Measurements from ENCODE around the gene GLTP. TPM values are rescaled to one million over a fixed set of nuclear protein-coding genes. Genes with fewer than 3 reads are reported as not detected.
"Not testable (repeated sequence)": the region's sequence is repeated elsewhere in the genome, so short reads cannot be mapped to it uniquely, and the experiment has no call there.

GLTP gene
- total RNA-seq, 1 experiment from 2014 or later, result 30.4 TPM

DNA sequence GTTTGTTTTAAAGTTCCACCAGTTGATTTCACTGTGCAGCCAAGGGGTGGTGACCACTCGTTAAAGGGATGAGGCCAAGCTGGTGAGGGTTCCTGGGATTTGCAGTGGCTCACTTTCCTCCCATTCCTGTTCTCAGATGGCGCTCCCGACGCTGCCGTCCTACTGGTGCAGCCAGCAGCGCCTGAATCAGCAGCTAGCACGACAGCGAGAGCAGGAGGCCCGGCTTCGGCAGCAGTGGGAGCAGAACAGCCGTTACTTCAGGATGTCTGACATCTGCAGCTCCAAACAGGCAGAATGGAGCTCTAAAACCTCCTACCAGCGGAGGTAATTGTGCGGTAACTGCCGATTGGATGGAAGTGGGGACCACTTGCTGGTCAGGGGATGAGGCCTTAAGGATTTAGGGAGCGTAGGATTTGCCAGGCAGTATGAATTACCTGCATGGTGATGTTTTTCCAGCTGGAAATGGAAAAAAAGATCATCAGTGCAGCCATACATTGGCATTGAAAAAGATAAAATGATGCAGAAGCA lies 22.6 kb upstream of the GLTP start:
- no peak for DNase-seq (ENCODE audit: low spot score)

GRCh38 chr12:109900752-109901580 lies 20.6 kb upstream of the GLTP start:
- DNase-seq (ENCODE audit: low spot score), result no peak

DNA sequence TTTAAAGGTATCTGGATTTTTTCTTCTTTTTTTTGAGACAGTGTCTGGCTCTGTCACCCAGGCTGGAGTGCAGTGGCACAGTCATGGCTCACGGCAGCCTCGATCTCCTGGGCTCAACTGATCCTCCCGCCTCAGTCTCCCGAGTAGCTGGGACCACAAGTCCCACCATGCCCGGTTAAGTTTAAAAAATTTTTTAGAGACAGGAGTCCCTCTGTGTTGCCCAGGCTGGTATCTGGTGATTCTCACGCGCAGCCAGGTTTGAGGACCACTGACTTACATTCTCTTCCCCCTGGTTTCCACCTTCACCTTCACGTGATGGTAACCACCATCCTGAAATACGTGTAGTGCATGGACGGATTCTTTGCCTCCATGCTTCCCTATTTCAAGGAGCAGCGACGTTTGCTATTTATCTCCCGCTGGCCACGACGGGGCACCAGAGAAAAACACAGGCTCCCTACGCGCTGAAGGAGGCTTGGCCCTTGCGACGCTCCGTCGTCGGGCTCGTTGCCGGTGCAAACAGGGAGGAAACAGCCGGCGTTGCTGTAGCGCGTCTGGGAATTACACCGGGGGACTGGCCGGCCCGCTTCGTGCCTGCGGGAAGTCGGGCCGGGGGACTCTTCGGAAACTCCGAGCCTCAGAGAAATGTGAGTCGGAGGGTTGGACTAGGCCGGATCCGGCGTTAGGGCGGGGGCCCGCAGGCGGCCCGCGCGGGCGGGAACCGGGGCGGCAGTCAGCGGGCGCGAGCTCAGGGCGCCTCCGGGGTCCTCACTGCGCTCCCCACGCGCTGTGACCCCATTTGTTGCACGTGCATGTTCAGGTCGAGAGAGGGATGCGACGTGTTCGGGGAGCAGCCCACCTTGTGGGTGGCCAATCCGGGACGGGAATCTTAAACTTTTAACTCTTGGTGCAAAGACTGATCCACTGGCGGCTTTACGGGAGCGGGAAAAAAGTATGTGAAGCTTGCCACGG lies 19.7 kb upstream of the GLTP start, which contains the start of gene TCHP:
TSS of gene TCHP (plus strand) at position 492 of the 969 bp plus-strand sequence. CDS start 2,753 bp downstream, outside the sequence.
- peak; percentile 86 for DNase-seq (ENCODE audit: low spot score)

DNA sequence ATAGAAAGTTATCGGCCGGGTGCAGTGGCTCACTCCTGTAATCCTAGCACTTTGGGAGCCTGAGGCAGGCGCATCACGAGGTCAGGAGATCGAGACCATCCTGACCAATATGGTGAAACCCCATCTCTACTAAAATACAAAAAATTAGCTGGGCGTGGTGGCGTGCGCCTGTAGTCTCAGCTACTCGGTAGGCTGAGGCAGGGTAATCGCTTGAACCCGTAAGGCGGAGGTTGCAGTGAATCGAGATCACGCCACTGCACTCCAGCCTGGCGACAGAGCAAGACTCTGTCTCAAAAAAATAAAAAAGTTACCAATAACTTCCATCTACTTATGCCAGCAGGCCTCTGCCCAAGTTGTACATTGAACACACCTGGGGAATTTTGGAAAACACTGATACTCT lies 19.0 kb upstream of the GLTP start:
- not testable (repeated sequence) for DNase-seq (ENCODE audit: low spot score)

- no peak for DNase-seq (ENCODE audit: low spot score)
These were observed 16.7 kb upstream of the GLTP start for GRCh38 chr12:109897029-109897428.

DNA sequence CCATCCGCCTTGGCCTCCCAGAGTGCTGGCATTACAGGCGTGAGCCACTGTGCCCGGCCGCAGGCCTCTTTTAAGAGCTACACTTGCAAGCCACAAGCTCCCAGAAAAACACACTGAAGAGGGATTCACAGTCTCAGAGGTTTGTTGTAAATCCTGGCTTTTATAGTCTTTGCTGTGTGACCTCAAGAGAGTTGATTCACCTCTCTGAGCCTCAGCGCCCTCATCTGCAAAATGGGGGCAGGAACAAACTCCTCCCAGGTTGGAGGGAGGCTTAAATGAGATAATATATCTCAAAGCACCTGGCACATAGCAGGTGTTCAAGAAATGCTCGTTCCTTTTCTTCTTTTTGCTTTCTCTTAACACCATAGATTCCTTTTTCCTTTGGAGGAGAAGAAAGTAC lies 15.8 kb upstream of the GLTP start:
- no peak for DNase-seq (ENCODE audit: low spot score)

DNA sequence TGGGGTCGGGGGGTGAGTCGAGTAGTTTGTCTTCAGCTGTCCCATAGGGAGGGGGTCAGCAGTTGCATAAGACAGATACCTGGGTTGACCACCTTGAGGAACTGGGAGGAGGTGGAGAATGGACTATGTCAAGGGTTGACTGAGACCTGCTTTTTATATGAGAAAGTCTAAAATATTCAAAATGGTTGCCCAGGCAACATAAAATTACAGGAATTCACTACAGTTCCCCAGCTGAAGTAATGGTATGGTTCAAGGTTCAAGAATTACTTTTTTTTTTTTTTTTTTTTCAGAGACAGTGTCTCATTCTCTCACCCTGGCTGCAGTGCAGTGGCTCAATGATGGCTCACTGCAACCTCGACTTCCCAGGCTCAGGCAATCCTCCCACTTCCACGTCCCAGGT lies 14.6 kb upstream of the GLTP start:
- DNase-seq (ENCODE audit: low spot score), result no peak

- DNase-seq (ENCODE audit: low spot score), result no peak
These were observed 13.1 kb upstream of the GLTP start for GRCh38 chr12:109893261-109893995.

- DNase-seq (ENCODE audit: low spot score), result no peak
These were observed 12.4 kb upstream of the GLTP start for GRCh38 chr12:109892748-109893147.

GRCh38 chr12:109892165-109892715 lies 11.9 kb upstream of the GLTP start:
- no peak for DNase-seq (ENCODE audit: low spot score)

- not testable (repeated sequence) for DNase-seq (ENCODE audit: low spot score)
These were observed 11.4 kb upstream of the GLTP start for GRCh38 chr12:109891731-109892130.

- DNase-seq (ENCODE audit: low spot score), result no peak
These were observed 10.4 kb upstream of the GLTP start for GRCh38 chr12:109890620-109891170.

DNA sequence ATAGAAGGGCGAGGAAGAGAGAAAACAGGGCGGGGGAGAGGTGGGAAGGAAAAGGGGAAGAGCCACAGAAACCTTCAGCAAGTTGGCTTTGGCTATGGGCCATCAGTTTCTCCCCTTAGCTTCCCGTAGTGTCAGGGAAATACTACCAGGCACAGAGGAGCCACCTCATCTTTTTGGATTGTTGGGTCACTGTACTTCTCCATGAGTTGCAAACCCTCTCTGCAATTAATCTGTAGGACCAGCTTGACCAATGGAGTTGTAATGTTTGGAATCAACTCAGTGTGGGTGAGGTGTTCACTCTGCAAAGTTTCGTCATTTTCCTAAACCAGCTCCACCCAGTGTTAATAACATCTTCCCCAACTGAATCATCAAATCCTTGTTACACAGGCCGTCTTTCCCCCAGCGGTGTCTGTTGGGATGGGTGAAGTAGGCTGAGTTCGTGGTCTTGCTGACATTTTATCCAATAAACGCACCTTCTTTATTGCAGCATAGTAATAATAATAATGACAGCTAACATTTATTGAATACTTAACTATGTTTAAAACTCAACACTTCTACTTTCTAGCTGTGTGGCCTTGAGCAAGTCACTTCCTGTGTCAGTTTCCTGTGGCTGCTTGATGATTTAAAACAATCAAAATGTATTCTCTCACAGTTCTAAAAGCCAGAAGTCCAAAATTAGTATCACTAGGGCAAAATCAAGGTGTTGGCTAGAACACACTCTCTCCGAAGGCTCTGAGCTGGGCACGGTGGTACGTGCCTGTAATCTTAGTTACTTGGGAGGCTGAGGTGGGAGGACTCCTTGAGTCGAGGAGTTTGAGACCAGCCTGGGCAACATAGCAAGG lies 8.1 kb upstream of the GLTP start:
- peak; percentile 38 for DNase-seq (ENCODE audit: low spot score)

DNA sequence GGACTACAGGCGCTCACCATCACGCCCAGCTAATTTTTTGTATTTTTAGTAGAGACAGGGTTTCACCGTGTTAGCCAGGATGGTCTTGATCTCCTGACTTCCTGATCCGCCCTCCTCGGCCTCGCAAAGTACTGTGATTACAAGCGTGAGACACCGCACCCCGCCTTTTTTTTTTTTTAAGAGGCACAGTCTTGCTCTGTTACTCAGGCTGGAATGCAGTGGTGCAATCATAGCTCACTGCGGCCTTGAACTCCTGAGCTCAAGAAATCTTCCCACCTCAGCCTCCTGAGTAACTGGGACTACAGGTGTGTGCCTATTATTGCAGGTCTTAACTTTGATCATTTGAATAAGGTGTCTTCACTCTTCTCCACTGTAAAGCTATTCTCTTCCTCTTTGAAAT lies 5.3 kb upstream of the GLTP start:
- DNase-seq (ENCODE audit: low spot score), result no peak

DNA sequence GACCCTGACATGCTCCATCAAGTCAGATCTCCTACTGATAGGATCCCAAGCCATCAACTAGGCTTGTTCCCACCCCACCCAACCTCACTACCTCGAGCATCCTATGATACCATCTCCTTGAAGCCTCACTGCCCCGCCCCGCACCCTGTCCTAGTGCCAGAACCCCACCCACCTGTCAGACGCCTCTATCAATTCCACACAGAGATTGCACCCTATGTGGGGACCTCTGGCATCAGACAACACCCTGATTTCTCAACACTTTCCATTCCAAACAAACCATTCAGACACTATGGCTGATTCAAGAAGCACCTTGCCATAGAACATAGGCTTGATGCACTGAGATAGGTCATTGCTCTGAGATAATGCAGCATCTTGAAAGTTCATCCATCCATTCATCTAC lies 3.1 kb upstream of the GLTP start:
- DNase-seq (ENCODE audit: low spot score), result no peak

DNA sequence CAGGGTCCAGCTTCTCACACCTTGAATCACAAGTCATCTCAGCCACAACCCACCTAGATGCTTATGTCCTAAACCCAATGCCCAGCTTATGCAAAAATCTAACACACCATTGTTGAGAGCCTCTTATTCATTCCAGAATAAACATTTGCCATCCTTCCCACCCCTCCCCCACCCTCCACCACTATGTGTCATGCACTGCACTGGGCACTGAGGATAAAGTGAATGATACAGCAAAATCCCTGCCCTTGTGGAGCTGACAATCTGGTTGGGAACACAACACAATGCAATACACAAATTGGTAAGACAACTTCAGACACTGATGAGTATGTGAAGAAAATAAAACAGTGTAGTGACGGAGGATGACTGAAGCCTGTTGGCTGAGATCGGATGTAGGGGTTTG lies 1.4 kb upstream of the GLTP start:
- DNase-seq (ENCODE audit: low spot score), result no peak

DNA sequence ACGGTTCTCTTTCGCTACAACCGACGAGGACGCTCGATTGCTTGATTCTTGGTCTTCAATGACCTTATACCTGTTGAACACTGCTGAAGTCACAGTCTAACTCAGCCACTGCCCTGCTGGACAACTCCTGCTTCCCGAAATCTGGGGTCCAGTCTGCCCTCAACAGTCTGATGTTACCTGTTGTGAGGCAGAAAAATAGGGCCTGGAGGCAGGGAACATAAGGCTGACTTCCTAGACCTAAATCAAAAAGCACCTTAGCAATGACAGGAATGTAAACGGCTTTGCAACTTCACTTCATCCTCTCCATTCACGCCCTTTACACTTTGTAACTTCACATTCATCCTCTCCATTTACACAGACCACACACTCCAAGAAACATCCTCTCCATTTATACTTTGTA lies 597 bp upstream of the GLTP start:
- no peak for DNase-seq (ENCODE audit: low spot score)

DNA sequence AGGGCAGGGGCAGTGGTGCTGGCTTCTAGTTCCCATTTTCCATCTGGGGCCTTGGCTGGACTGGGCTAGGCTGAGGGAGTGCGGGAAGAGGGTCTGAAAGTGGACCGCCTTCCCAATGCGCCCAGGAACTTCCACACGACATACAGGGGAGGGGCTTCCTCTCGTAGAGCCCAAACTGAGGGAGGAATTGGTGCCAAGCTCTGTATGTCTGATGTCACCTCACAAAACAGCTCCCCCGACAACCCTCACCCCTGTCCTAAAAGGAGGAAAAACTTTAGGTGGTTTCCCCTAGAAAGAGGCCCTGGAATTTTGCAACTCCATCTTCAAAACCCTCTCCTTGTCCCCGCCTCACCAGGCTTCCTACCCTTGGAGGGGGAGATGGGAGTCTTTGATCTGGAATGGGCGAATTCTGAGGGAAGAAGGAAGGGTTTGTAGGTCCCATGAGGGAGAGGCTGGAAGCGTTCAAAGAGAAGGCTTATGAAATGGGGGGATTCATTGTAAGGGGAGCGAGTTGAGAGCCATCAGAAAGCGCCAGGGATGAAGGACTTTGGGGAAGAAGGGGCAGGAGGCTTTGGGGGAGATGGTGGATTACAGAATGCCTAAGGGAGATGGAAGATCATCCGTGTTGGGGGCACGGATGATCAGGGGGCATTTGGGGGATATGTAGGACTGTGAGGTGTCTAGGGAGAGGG lies 844 bp downstream of the GLTP start:
- DNase-seq (ENCODE audit: low spot score), result no peak

- no peak for DNase-seq (ENCODE audit: low spot score)
These were observed 1.6 kb downstream of the GLTP start for GRCh38 chr12:109878749-109879148.

All from H4 (cell line).